HG03196 (cell line): Measurements from ENCODE around the gene LILRA6.

ENCODE experiments used
- ATAC-seq: cut with Tn5 transposase; IDR thresholded peaks from one replicate; pipeline ENCODE4 v1.9.1; 2021; ENCODE audit not compliant: unreplicated experiment

The LILRA6 gene

GRCh38 chr19:54188215-54188871 is 54.2 kb downstream of the LILRA6 start:
- no peak for ATAC-seq

- no peak for ATAC-seq
Measured at GRCh38 chr19:54186934-54187381, 55.6 kb downstream of the LILRA6 start.
